Stimulated activated CD4-positive, alpha-beta T cell treated with anti-CD3 and anti-CD28 coated beads, Interleukin-15, amount 100 ng/mL, for 24 hours (primary cell): ENCODE measurements around the gene ACAD9.

ENCODE experiments used
- DNase-seq: peaks from one replicate; pipeline ENCODE4 v3.0.0-alpha.2; 2020

Gene ACAD9

DNA sequence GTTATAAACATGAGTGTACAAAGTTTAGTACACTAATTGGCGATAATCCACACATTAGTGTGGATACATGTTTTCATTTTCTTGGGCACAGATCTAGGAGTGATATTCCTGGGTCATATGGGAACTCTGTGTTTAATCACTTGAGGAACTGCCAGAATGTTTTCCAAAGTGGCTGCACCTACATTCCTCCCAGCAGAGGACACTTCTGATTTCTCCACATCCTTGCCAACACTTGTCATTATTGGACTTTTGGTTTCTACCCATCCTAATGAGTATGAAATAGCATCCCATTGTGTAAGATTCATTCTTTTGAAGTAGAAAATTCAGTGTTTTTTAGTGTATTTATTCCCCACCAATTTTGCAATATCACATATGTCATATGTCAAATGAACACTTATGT is 60.8 kb downstream of the ACAD9 start:
- no peak for DNase-seq

DNA sequence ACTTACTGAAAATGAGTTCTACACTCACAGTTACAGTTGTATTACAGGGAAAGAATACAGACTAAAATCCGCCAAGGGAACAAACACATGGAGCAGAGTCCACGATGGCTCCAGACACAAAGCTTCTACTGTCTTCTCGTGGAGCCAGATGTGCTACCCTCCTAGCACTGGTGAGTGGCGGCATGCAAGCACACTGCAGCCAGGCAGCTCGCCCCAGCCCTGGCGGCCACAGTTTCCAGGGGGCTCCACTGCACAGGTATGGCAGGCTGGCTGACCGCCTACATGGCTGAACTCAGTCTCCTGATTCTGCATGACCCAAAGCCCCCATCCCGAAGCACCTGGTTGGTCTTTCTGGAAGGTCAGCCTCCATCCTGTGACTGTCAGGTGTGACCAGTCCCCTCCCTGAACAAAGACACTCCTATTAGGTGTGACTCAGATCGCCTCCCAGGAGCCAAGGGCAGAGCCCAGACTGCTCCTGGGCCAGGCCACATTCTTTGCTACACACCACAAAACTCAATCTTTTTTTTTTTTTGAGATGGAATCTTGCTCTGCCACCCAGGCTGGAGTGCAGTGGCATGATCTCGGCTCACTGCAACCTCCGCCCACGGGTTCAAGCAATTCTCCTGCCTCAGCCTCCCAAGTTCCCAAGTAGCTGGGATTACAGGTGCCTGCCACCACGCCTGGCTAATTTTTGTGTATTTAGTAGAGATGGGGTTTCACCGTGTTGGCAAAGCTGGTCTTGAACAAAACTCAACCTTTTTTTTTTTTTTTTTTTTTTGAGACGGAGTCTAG is 62.9 kb downstream of the ACAD9 start:
- no peak for DNase-seq

GRCh38 chr3:128945041-128945877 is 65.8 kb downstream of the ACAD9 start:
- DNase-seq = no peak

DNA sequence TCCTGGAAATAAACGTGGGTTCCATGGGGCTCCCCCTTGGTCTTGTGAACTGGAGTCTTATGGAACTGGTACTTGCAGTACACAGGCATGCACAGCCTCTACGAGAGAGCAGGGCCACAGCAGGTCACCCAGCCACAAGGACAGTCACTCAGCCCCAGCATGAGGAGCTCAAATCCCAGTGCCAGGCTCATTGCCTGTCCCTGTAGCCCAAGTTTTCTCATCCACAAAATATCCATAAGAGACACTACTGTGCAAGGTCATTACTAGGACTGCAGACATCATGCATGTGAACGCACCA is 66.4 kb downstream of the ACAD9 start:
- DNase-seq = no peak

- no peak for DNase-seq
These were observed 67.0 kb downstream of the ACAD9 start for GRCh38 chr3:128946411-128946810.

DNA sequence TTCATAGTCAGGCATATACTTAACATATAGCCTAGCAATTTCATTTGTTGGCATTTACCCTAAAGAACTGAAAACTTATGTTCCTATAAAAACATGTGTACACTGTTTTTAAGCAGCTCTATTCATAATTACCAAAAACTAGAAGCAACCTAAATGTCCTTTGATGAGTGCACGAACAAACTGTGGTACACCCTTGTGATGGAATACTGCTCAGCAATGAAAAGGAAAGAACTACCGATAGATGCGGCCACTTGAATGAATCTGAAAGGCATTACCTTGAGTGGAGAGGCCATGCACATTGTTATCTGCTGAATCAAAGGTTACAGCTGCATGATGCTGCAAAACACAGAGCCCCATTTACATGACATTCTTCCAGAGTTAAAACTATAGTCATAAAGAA is 69.7 kb downstream of the ACAD9 start:
- DNase-seq = no peak

GRCh38 chr3:128950223-128950938 is 71.0 kb downstream of the ACAD9 start:
- peak; percentile 18 for DNase-seq

GRCh38 chr3:128956440-128956839 is 77.0 kb downstream of the ACAD9 start:
- no peak for DNase-seq
